Measurements from ENCODE around the gene TRAF2.

DNA sequence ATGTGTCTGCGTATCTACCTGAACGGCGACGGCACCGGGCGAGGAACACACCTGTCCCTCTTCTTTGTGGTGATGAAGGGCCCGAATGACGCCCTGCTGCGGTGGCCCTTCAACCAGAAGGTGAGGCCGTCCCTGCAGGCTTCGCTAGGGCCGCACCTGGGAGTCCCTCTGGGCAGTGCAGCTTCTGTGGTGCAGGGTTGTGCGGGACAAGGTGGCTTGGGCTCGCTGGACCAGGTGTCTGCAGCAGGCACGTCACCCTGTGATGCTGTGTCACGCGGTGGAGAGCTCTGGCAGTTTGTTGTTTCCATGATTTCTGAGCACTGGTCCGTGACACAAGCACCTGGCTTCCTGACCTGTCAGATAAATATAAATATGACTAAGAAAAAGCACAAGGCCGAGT lies 37.6 kb downstream of the TRAF2 start:
- TF ChIP-seq, protein P1, sequence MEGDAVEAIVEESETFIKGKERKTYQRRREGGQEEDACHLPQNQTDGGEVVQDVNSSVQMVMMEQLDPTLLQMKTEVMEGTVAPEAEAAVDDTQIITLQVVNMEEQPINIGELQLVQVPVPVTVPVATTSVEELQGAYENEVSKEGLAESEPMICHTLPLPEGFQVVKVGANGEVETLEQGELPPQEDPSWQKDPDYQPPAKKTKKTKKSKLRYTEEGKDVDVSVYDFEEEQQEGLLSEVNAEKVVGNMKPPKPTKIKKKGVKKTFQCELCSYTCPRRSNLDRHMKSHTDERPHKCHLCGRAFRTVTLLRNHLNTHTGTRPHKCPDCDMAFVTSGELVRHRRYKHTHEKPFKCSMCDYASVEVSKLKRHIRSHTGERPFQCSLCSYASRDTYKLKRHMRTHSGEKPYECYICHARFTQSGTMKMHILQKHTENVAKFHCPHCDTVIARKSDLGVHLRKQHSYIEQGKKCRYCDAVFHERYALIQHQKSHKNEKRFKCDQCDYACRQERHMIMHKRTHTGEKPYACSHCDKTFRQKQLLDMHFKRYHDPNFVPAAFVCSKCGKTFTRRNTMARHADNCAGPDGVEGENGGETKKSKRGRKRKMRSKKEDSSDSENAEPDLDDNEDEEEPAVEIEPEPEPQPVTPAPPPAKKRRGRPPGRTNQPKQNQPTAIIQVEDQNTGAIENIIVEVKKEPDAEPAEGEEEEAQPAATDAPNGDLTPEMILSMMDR (IDR thresholded peaks at IDR 0.05; ENCODE audit: insufficient read depth, low read depth, low read length): no peak
- TF ChIP-seq EZH2 (IDR thresholded peaks at IDR 0.05; ENCODE audit: insufficient read depth, low read length): no peak

Measured in astrocyte (in vitro differentiated cells and primary cell).